ENCODE results near the gene SWI5. TPM values are rescaled to one million over a fixed set of nuclear protein-coding genes. Genes with fewer than 3 reads are reported as not detected.

SWI5 gene
- total RNA-seq, 1 experiment from 2014 or later: 63.1 TPM

GRCh38 chr9:128322404-128323211 lies 46.5 kb downstream of the SWI5 start, which contains the start of the genes COQ4 and TRUB2:
COQ4 (plus strand) TSS chr9:128322839; CDS start chr9:128322859, 20 bp downstream.
TRUB2 (minus strand) TSS chr9:128322447; CDS start chr9:128322408, 39 bp downstream.
- POLR2A ChIA-PET (ENCODE audit: unreplicated experiment): interaction anchor here (0.6 kb wide), 1 partner anchor 58 kb away, joined by 4 read pairs; no protein-coding TSS in a partner anchor
- TF ChIP-seq EZH2phosphoT487 (IDR thresholded peaks at IDR 0.05; ENCODE audit: borderline replicate concordance, low read length): no peak
- no peak for TF ChIP-seq CTCF (conservative IDR thresholded peaks at IDR 0.05; ENCODE audit: low read depth, low read length)
- TF ChIP-seq EZH2 (IDR thresholded peaks at IDR 0.05; ENCODE audit: low read length, unreplicated experiment): no peak
- CTCF ChIA-PET: no interaction called here
- intact Hi-C loops (cut with micrococcal nuclease): loop anchor here (2.0 kb wide), 2 partner anchors 18 to 28 kb away; partner anchors contain the start of gene SLC27A4
- H3K9me3 ChIP-seq (ENCODE audit: low read length): no peaks in the 10 kb centered on the region
- peaks cover 41% of the 10 kb centered on the region for H3K79me2 ChIP-seq (ENCODE audit: low read length)
- peak within 1 kb of the TSS; percentile 95 for H3K9ac ChIP-seq (ENCODE audit: low read length)
- H3F3A ChIP-seq (ENCODE audit: low read length, unreplicated experiment): no peaks in the 10 kb centered on the region
- H2AFZ ChIP-seq (ENCODE audit: low read length): peak within 1 kb of the TSS; percentile 90
- peak within 1 kb of the TSS; percentile 85 for H3K4me3 ChIP-seq (ENCODE audit: low read length)
- H3K27me3 ChIP-seq (ENCODE audit: low read length): no peaks in the 10 kb centered on the region
- peaks cover 4% of the 10 kb centered on the region; the same call in 1 of the 2 replicates for H3K36me3 ChIP-seq (ENCODE audit: low read depth, low read length)
- ATAC-seq (peak; percentile 89), DNase-seq (peak; percentile 89)
- no peaks in the 10 kb centered on the region for H3K9me2 ChIP-seq (replicated peaks; ENCODE audit: low read length)
- H4K20me1 ChIP-seq (ENCODE audit: low read length): no peaks in the 10 kb centered on the region
- H3K27ac ChIP-seq (ENCODE audit: low read length): peak within 1 kb of the TSS; percentile 86
- BruUV-seq (replicated peaks): no TSS peak
- peak within 1 kb of the TSS; percentile 85 for H3K4me2 ChIP-seq (ENCODE audit: low read length)
- H3K4me1 ChIP-seq (ENCODE audit: insufficient read depth, low read length): peaks cover 6% of the 10 kb centered on the region; the same call in 1 of the 2 replicates

DNA sequence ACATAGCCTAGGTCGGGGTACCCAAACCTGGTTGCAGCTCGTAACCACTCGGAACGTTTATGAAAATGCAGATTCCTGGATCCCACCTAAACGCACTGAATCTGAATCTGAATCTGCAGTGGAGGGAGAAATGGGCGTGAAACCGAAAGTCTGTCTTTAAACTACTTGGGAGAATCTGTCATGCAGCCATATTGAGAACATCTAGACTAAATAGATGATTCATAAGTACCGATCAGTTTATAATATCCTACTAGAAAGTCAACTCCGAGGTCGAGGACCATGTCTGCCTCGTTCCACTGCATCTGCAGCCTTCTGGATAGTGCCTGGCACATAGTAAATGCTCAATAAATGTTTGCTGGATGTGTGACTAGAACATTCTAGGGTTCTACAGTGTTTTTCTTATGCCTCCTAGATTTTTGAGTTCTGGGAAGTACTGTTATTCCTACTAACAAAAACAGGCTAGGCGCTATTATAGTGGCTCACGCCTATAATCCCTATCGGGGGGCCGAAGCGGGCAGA lies 47.2 kb downstream of the SWI5 start:
- ChIA-PET POLR2A (ENCODE audit: unreplicated experiment) (no interaction called here), CTCF (no interaction called here)
- H3K4me2 ChIP-seq (ENCODE audit: low read length): peak overlapping the region; percentile 85
- peak overlapping the region; percentile 85 for H3K4me3 ChIP-seq (ENCODE audit: low read length)
- H3K79me2 ChIP-seq (ENCODE audit: low read length): peaks cover 41% of the 10 kb centered on the region
- H2AFZ ChIP-seq (ENCODE audit: low read length): peak overlapping the region; percentile 90
- ATAC-seq: no peak
- peak overlapping the region; percentile 95 for H3K9ac ChIP-seq (ENCODE audit: low read length)
- H3K9me3 ChIP-seq (ENCODE audit: low read length): no peaks in the 10 kb centered on the region
- H3K27ac ChIP-seq (ENCODE audit: low read length): peak overlapping the region; percentile 86
- no peaks in the 10 kb centered on the region for H3K27me3 ChIP-seq (ENCODE audit: low read length)
- TSS peak; percentile 64 for BruUV-seq (replicated peaks)
- no peaks in the 10 kb centered on the region for H3F3A ChIP-seq (ENCODE audit: low read length, unreplicated experiment)
- H4K20me1 ChIP-seq (ENCODE audit: low read length): no peaks in the 10 kb centered on the region
- peaks cover 6% of the 10 kb centered on the region; the same call in 1 of the 2 replicates for H3K4me1 ChIP-seq (ENCODE audit: insufficient read depth, low read length)
- DNase-seq: no peak
- no peaks in the 10 kb centered on the region for H3K9me2 ChIP-seq (replicated peaks; ENCODE audit: low read length)
- intact Hi-C loops (cut with micrococcal nuclease): loop anchor here (2.0 kb wide), 2 partner anchors 18 to 28 kb away; partner anchors contain the start of gene SLC27A4
- no peak for TF ChIP-seq EZH2 (IDR thresholded peaks at IDR 0.05; ENCODE audit: low read length, unreplicated experiment)
- no peak for TF ChIP-seq CTCF (conservative IDR thresholded peaks at IDR 0.05; ENCODE audit: low read depth, low read length)
- no peak for TF ChIP-seq EZH2phosphoT487 (IDR thresholded peaks at IDR 0.05; ENCODE audit: borderline replicate concordance, low read length)
- peaks cover 4% of the 10 kb centered on the region; the same call in 1 of the 2 replicates for H3K36me3 ChIP-seq (ENCODE audit: low read depth, low read length)
